Activated CD4-positive, alpha-beta T cell treated with anti-CD3 and anti-CD28 coated beads, Interleukin-2, amount 50 U/mL, for 48 hours (primary cell): ENCODE measurements around the gene DAPK1.

Experiments
- DNase-seq, 2 experiments: peaks; one replicate each; pipeline ENCODE4 v3.0.0-alpha.2; 2020

Gene DAPK1

GRCh38 chr9:87650611-87651295, 153.1 kb downstream of the DAPK1 start:
- no peak for DNase-seq

- no peak for DNase-seq
These were observed 153.8 kb downstream of the DAPK1 start for GRCh38 chr9:87651431-87651830.

GRCh38 chr9:87653941-87654340, 156.3 kb downstream of the DAPK1 start:
- no peak for DNase-seq

GRCh38 chr9:87655731-87656130, 158.1 kb downstream of the DAPK1 start:
- no peak for DNase-seq

- no peak for DNase-seq
These were observed 158.8 kb downstream of the DAPK1 start for GRCh38 chr9:87656485-87656884.

GRCh38 chr9:87657190-87657589, 159.5 kb downstream of the DAPK1 start:
- no peak for DNase-seq

GRCh38 chr9:87657893-87658292, 160.2 kb downstream of the DAPK1 start:
- DNase-seq, result no peak

GRCh38 chr9:87658511-87658910, 160.8 kb downstream of the DAPK1 start:
- no peak for DNase-seq

GRCh38 chr9:87659534-87660419, 162.1 kb downstream of the DAPK1 start:
- DNase-seq, result no peak

GRCh38 chr9:87661241-87661640, 163.6 kb downstream of the DAPK1 start:
- DNase-seq, result no peak

GRCh38 chr9:87662808-87663528, 165.3 kb downstream of the DAPK1 start:
- peak; percentile 82 to 85 for DNase-seq

- DNase-seq, result no peak
These were observed 165.9 kb downstream of the DAPK1 start for GRCh38 chr9:87663556-87663955.

GRCh38 chr9:87664153-87665060, 166.7 kb downstream of the DAPK1 start:
- DNase-seq, result no peak

GRCh38 chr9:87665505-87665904, 167.8 kb downstream of the DAPK1 start:
- DNase-seq, result no peak

GRCh38 chr9:87667164-87667738, 169.6 kb downstream of the DAPK1 start:
- peak in 1 of 2 experiments; percentile 13 for DNase-seq

- DNase-seq, result no peak
These were observed 170.6 kb downstream of the DAPK1 start for GRCh38 chr9:87668222-87668621.

- no peak for DNase-seq
These were observed 171.1 kb downstream of the DAPK1 start for GRCh38 chr9:87668722-87669121.

GRCh38 chr9:87670572-87671264, 173.1 kb downstream of the DAPK1 start:
- no peak for DNase-seq

- no peak for DNase-seq
These were observed 173.8 kb downstream of the DAPK1 start for GRCh38 chr9:87671478-87671877.

GRCh38 chr9:87671925-87672324, 174.3 kb downstream of the DAPK1 start:
- no peak for DNase-seq

- no peak for DNase-seq
These were observed 174.9 kb downstream of the DAPK1 start for GRCh38 chr9:87672586-87672985.
